ENCODE measurements around the gene LRRN2.

Gene LRRN2

DNA sequence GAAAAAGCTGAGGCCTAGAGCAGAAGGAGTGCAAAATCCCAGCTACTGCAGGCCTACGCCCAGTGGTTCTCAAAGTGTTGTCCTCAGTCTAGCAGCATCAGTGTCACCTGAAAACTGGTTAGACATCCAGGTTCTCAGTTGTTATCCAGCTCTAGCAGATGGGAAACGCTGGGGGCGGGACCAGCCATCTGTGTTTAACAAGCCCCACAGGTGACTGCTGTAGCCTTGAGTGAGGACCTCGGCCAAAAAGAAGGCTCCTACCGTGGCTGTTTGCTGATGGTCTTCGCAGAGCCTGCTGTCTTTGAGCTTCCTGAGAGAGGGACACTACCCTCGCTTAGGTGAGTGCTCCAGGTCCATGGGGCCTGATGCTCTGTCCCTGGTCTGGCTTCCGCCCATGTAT lies 69.7 kb downstream of the LRRN2 start:
- no peak overlapping the region for H3K27ac ChIP-seq
- TF ChIP-seq CTCF (conservative IDR thresholded peaks at IDR 0.05) = no peak

DNA sequence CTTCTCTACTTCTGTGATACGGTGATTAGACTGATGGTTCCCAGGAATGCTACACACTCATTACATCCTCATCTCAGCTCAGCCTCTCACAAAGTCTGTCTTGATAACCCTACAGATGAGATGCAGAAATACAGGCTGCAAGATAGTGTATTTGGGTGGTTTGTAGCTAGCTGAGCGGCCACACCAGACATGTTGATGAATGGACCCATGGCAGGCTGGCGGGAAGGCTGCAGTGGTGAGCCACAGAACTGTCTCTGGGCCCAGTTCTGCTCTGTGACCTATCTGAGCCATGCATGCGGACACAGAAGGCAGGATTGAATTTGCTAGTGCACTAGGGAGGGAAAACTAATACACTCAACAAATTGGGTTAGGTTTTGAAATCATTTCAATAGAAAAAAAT lies 71.9 kb downstream of the LRRN2 start:
- no peak for TF ChIP-seq CTCF (conservative IDR thresholded peaks at IDR 0.05)
- no peak overlapping the region for H3K27ac ChIP-seq

DNA sequence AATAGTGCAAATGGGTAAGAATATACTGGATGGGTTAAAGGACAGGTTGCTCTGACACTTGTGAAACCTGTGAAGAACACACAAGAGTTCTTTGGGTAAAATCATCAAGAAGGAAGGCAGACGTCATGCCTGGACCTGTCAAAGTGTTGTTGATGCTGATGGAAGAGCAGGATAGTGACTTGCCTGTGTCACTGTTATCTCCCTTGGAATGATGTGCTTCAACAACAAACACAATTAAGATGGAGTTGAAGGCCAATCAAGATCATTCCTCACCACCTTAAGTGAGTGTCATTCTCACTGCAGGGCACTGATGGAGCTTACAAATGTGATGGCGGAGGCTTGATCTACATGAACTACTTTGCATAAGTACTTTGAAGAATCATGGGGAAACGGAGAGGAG lies 73.2 kb downstream of the LRRN2 start:
- TF ChIP-seq CTCF (conservative IDR thresholded peaks at IDR 0.05) = no peak
- no peak overlapping the region for H3K27ac ChIP-seq

DNA sequence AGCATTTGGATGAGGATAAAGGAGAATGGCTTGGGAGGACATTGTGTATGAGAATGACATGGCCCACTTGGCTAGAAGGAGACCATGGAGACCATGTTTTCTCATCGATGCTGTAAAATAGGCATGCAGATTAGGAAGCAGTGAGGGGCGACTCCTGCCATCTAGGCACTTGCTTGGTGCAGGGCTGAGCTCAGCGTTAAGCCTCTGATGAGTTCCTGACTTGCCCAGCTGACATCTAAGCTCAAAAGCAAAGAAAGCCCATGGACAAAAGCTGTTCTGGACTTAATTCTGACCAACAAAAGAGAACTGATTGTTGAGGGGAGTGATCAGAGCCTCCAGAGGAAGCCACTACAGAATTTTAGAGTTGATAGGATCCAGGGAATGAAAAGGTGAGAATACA lies 74.5 kb downstream of the LRRN2 start:
- H3K27ac ChIP-seq = no peak overlapping the region
- TF ChIP-seq CTCF (conservative IDR thresholded peaks at IDR 0.05) = no peak

GRCh38 chr1:204607910-204608309 lies 77.6 kb downstream of the LRRN2 start:
- no peak overlapping the region for H3K27ac ChIP-seq
- TF ChIP-seq CTCF (conservative IDR thresholded peaks at IDR 0.05) = no peak

DNA sequence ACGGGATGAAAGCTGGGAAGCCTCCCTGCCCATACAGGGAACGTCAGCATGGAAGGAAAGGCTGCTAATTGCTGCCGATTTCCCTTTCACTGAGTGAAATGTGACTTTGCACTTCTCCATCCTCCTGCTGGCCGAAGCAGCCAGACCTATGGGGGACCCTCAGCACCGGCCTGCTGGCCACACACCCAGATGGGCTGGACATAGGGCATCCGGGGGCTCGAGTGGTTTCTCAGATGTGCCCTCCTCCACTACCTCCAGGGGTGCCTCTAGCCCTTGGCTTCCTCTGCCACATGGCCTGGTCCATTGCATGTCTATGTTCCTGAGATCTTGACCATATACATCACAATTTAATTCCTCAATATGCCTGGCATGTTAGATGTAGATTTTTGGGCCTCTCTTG lies 79.7 kb downstream of the LRRN2 start:
- TF ChIP-seq CTCF (conservative IDR thresholded peaks at IDR 0.05) = no peak

GRCh38 chr1:204602871-204603542 lies 82.5 kb downstream of the LRRN2 start:
- TF ChIP-seq CTCF (conservative IDR thresholded peaks at IDR 0.05) = no peak

More for the DNA sequence above, 79.7 kb downstream of the LRRN2 start:
- no peak overlapping the region for H3K27ac ChIP-seq

More at GRCh38 chr1:204602871-204603542, 82.5 kb downstream of the LRRN2 start:
- H3K27ac ChIP-seq = no peak overlapping the region

All from VCaP (cell line).